Common myeloid progenitor, CD34-positive (primary cell): Measurements from ENCODE around the gene DQX1. TPM values are rescaled to one million over a fixed set of nuclear protein-coding genes. Genes with fewer than 3 reads are reported as not detected.

Experiments
- CTCF ChIA-PET: fragments of 350-600 bp; sonication (Branson Sonifier 250); formaldehyde crosslinking; loops from one replicate; lab custom pipeline; 2021; ENCODE audit warnings: antibody characterized with exemption; lab: Charles Lee
- POLR2A ChIA-PET: fragments of 350-600 bp; sonication (Branson Sonifier 250); formaldehyde crosslinking; loops from one replicate; lab custom pipeline; 2021; ENCODE audit warnings: antibody characterized with exemption; lab: Charles Lee
- DNase-seq, 3 donors: peaks; one replicate each; pipeline versions ENCODE4 v3.0.0 to v3.0.0-alpha.2; 2013
- H3K27ac ChIP-seq, 2 experiments: 1 replicate in 1 of 2; 2 replicates in 1 of 2; pipeline ENCODE4 v1.7.0; 2013; ENCODE audit warnings: inconsistent platforms in 2 of 2, low read length in 2 of 2, mild to moderate bottlenecking in 2 of 2, low read depth in 1 of 2, moderate library complexity in 1 of 2; ENCODE audit not compliant: severe bottlenecking in 2 of 2, insufficient read depth in 1 of 2, poor library complexity in 1 of 2
- H3K27me3 ChIP-seq, 5 experiments: replicated peaks in 2 of 5; 1 replicate in 3 of 5; 2 replicates in 2 of 5; pipeline versions ENCODE4 v1.6.1 to v1.7.0; 2013; ENCODE audit warnings: low read length in 4 of 5, mild to moderate bottlenecking in 2 of 5, moderate library complexity in 2 of 5, inconsistent platforms in 1 of 5; ENCODE audit not compliant: insufficient read depth in 5 of 5, control insufficient read depth in 4 of 5
- H3K36me3 ChIP-seq, 4 experiments: 1 replicate in 2 of 4; 2 replicates in 2 of 4; pipeline versions ENCODE4 v1.6.1 to v1.7.0; 2013; ENCODE audit warnings: low read length in 3 of 4, control low read depth in 1 of 4, mild to moderate bottlenecking in 1 of 4; ENCODE audit not compliant: control insufficient read depth in 4 of 4, insufficient read depth in 4 of 4
- H3K4me1 ChIP-seq, 4 experiments: 1 replicate in 3 of 4; 2 replicates in 1 of 4; pipeline versions ENCODE4 v1.6.1 to v1.7.1; 2013; ENCODE audit warnings: low read length in 3 of 4, mild to moderate bottlenecking in 3 of 4, control low read depth in 1 of 4, inconsistent platforms in 1 of 4, moderate library complexity in 1 of 4; ENCODE audit not compliant: control insufficient read depth in 4 of 4, insufficient read depth in 4 of 4; ENCODE audit errors: control extremely low read depth in 1 of 4
- H3K4me3 ChIP-seq, 7 experiments: 1 replicate in 4 of 7; 2 replicates in 3 of 7; pipeline versions ENCODE4 v1.5.1 to v1.7.0; 2013; ENCODE audit warnings: mild to moderate bottlenecking in 7 of 7, low read length in 6 of 7, moderate library complexity in 6 of 7, inconsistent platforms in 2 of 7, low read depth in 2 of 7, control low read depth in 1 of 7; ENCODE audit not compliant: insufficient read depth in 4 of 7, control insufficient read depth in 1 of 7; ENCODE audit errors: extremely low read depth in 1 of 7
- H3K9me3 ChIP-seq, 5 experiments: 1 replicate in 4 of 5; 2 replicates in 1 of 5; pipeline versions ENCODE4 v1.6.1 to v1.7.1; 2013; ENCODE audit warnings: low read length in 4 of 5, mild to moderate bottlenecking in 2 of 5, inconsistent platforms in 1 of 5, low read depth in 1 of 5, moderate library complexity in 1 of 5; ENCODE audit not compliant: control insufficient read depth in 4 of 5, insufficient read depth in 2 of 5; ENCODE audit errors: control extremely low read depth in 1 of 5
- WGBS: methylation state at CpG from one replicate; pipeline ENCODE4 v1.1.5; 2013; ENCODE audit not compliant: insufficient coverage; 5-methylcytosine and 5-hydroxymethylcytosine counted together
- polyA plus RNA-seq: library from polyadenylated mRNA; unstranded; fragments of 120-200 nt; gene quantifications from one replicate; pipeline ENCODE4 v1.2.1, GENCODE V29; 2013

The DQX1 gene
- 0.20 TPM for polyA plus RNA-seq

GRCh38 chr2:74525717-74526648 is at the start of gene DQX1:
TSS of gene DQX1 (minus strand) at chr2:74526231. CDS start at chr2:74525729, 502 bp downstream.
- H3K4me1 ChIP-seq = peaks cover 0 to 22% (median 19%) of the 10 kb centered on the region in 4 experiments
- H3K4me3 ChIP-seq = no peak within 1 kb of the TSS
- peak; percentile 44 to 84 (median 70) for DNase-seq
- ChIA-PET CTCF (interaction anchor here (0.8 to 10.0 kb wide), 6 partner anchors 9 to 56 kb away, joined by 3 to 143 read pairs (median 3); partner anchors contain the start of genes LBX2 and PCGF1), POLR2A (interaction anchor here (1.0 kb wide), 1 partner anchor 10 kb away, joined by 3 read pairs; no protein-coding TSS in a partner anchor)
- H3K36me3 ChIP-seq = peaks cover 6 to 35% (median 19%) of the 10 kb centered on the region in 4 experiments
- peaks cover 0 to 7% (median 0%) of the 10 kb centered on the region in 5 experiments for H3K27me3 ChIP-seq
- H3K9me3 ChIP-seq = no peaks in the 10 kb centered on the region
- no peak within 1 kb of the TSS for H3K27ac ChIP-seq
- WGBS = 90% methylated on average over 6 of the region's 11 CpGs

- Histone ChIP-seq H3K27ac (no peak overlapping the region), H3K36me3 (no peaks in the 10 kb centered on the region), H3K4me1 (peaks cover 44 to 88% (median 62%) of the 10 kb centered on the region in 4 experiments), H3K4me3 (peak overlapping the region in 1 of 7 experiments; percentile 26), H3K27me3 (no peaks in the 10 kb centered on the region), H3K9me3 (no peaks in the 10 kb centered on the region)
- POLR2A ChIA-PET = interaction anchor here (0.8 kb wide), 1 partner anchor 36 kb away, joined by 3 read pairs; no protein-coding TSS in a partner anchor
- DNase-seq = no peak
- WGBS = 92% methylated on average over 1 of the region's 4 CpGs
- CTCF ChIA-PET = interaction anchor here (0.6 to 8.7 kb wide), 10 partner anchors 9 to 44 kb away, joined by 4 to 109 read pairs (median 6); partner anchors contain the start of genes AUP1 and HTRA2
These were observed 49.3 kb upstream of the DQX1 start for GRCh38 chr2:74575320-74575719.

- Histone ChIP-seq H3K27ac (peak overlapping the region in 1 of 2 experiments; percentile 32), H3K9me3 (no peaks in the 10 kb centered on the region), H3K36me3 (no peaks in the 10 kb centered on the region), H3K4me1 (peaks cover 44 to 89% (median 60%) of the 10 kb centered on the region in 4 experiments), H3K27me3 (no peaks in the 10 kb centered on the region), H3K4me3 (peak overlapping the region in 4 of 7 experiments; percentile 40 to 52 (median 50))
- CTCF ChIA-PET = interaction anchor here (0.6 to 8.7 kb wide), 9 partner anchors 8 to 165 kb away, joined by 3 to 109 read pairs (median 6); partner anchors contain the start of genes AUP1 and HTRA2
- 13% methylated on average over 3 of the region's 7 CpGs for WGBS
- POLR2A ChIA-PET = interaction anchor here (0.9 kb wide), 1 partner anchor 9 kb away, joined by 4 read pairs; no protein-coding TSS in a partner anchor
- peak; percentile 58 to 70 (median 59) for DNase-seq
These were observed 47.9 kb upstream of the DQX1 start for GRCh38 chr2:74573747-74574562.

- DNase-seq = no peak
- H3K4me1 ChIP-seq = peaks cover 37 to 82% (median 47%) of the 10 kb centered on the region in 4 experiments
- H3K27ac ChIP-seq = no peak overlapping the region
- WGBS = 100% methylated on average over 3 of the region's 3 CpGs
- H3K4me3 ChIP-seq = no peak overlapping the region
- H3K27me3 ChIP-seq = no peaks in the 10 kb centered on the region
- ChIA-PET CTCF (interaction anchor here (0.8 to 8.7 kb wide), 5 partner anchors 8 to 90 kb away, joined by 3 to 109 read pairs (median 4); partner anchors contain the start of genes CCDC142 and TTC31), POLR2A (no interaction called here)
- no peaks in the 10 kb centered on the region for H3K36me3 ChIP-seq
- no peaks in the 10 kb centered on the region for H3K9me3 ChIP-seq
These were observed 46.3 kb upstream of the DQX1 start for GRCh38 chr2:74572178-74572925.

- Histone ChIP-seq H3K27ac (no peak overlapping the region), H3K27me3 (no peaks in the 10 kb centered on the region), H3K4me1 (peaks cover 24 to 79% (median 34%) of the 10 kb centered on the region in 4 experiments), H3K4me3 (no peak overlapping the region), H3K9me3 (no peaks in the 10 kb centered on the region), H3K36me3 (no peaks in the 10 kb centered on the region)
- ChIA-PET CTCF (interaction anchor here (1.0 to 8.7 kb wide), 3 partner anchors 9 to 89 kb away, joined by 3 to 109 read pairs (median 5); partner anchors contain the start of genes CCDC142 and TTC31), POLR2A (no interaction called here)
- 81% methylated on average over 1 of the region's 1 CpG for WGBS
- DNase-seq = peak in 1 of 3 donors; percentile 22
These were observed 45.0 kb upstream of the DQX1 start for GRCh38 chr2:74571058-74571457.

GRCh38 chr2:74569686-74570085 is 43.7 kb upstream of the DQX1 start:
- no peak for DNase-seq
- H3K27ac ChIP-seq = no peak overlapping the region
- no peaks in the 10 kb centered on the region for H3K9me3 ChIP-seq
- peaks cover 10 to 68% (median 21%) of the 10 kb centered on the region in 4 experiments for H3K4me1 ChIP-seq
- POLR2A ChIA-PET = no interaction called here
- H3K4me3 ChIP-seq = no peak overlapping the region
- H3K36me3 ChIP-seq = no peaks in the 10 kb centered on the region
- H3K27me3 ChIP-seq = no peaks in the 10 kb centered on the region
- CTCF ChIA-PET = interaction anchor here (0.8 to 4.5 kb wide), 4 partner anchors 11 to 87 kb away, joined by 3 to 23 read pairs (median 3); partner anchors contain the start of genes CCDC142 and TTC31
- no CpG with 5 or more reads among the region's 1 CpG for WGBS
